HL-60 (cell line): ENCODE data around the gene GTSE1.
A peak's percentile ranks its signal among the peaks of the same experiment; 100 is the strongest.

Experiments used
- DNase-seq, 2 experiments: peaks; one replicate each; pipeline ENCODE4 v3.0.0-alpha.2; 2010 to 2020; ENCODE audit warnings: low read depth in 1 of 2, low spot score in 1 of 2
- H3K27ac ChIP-seq: fragments of 250-450 bp; sonication (Bioruptor Pico); replicated peaks from 2 replicates; pipeline ENCODE4 v1.5.1; 2020; ENCODE audit warnings: mild to moderate bottlenecking, moderate library complexity
- H3K27me3 ChIP-seq: fragments of 250-450 bp; sonication (Bioruptor Pico); 2 replicates; pipeline ENCODE4 v1.5.1; 2021; ENCODE audit warnings: mild to moderate bottlenecking, moderate library complexity; ENCODE audit not compliant: insufficient read depth, poor library complexity, severe bottlenecking
- H3K4me3 ChIP-seq: replicated peaks from 2 replicates; pipeline ENCODE4 v1.5.1; 2011; ENCODE audit warnings: mild to moderate bottlenecking, control low read depth, low read length; ENCODE audit not compliant: insufficient read depth
- CTCF ChIP-seq: IDR thresholded peaks from one replicate; pipeline ENCODE4 v1.5.1; 2011; ENCODE audit warnings: low read length, control low read depth, inconsistent platforms; ENCODE audit not compliant: insufficient read depth
- GABPA ChIP-seq: IDR thresholded peaks from 2 replicates; pipeline ENCODE4 v1.6.1; 2012; ENCODE audit warnings: low read depth
- POLR2AphosphoS5 ChIP-seq: IDR thresholded peaks from 2 replicates; pipeline ENCODE4 v1.6.1; 2012; ENCODE audit warnings: low read depth
- REST ChIP-seq: IDR thresholded peaks from 2 replicates; pipeline ENCODE4 v1.6.1; 2012; ENCODE audit warnings: low read depth; ENCODE audit not compliant: insufficient replicate concordance
- SPI1 ChIP-seq: IDR thresholded peaks from 2 replicates; pipeline ENCODE4 v1.6.1; 2012; ENCODE audit warnings: low read depth, mild to moderate bottlenecking, borderline replicate concordance

The GTSE1 gene

DNA sequence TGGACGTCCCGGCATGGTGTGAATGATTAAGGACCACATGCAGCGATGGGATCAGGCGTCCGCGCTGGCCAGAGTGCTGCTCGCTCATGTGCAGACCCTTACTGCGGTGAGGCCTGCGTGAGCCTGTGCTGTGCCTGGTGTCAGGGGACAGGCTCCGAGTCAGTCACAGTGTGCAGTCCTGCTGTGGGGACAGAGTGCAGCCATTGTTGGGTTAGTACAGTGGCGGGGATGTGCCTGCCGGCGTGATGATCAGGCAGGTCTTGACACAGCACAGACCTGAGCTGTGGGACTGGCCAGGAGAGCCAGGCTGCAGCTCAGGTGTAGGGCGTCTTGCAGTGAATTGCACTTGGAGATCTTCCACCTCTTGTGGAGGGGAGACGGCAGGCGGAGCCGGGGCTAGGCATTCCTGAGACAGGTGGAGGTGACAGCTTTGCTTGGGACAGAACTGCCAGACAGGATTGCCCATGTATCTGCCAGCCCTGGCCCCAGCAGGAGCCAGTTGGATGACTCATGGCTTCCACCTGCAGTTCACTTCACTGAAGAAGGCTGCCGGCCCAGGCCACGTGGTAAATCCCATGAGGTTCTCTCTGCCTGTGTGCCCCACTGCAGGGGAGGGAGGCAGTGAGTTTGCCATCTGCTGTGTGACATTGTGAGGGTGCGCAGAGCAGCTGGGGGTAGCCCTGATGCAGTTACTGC is 56.2 kb downstream of the GTSE1 start:
- Histone ChIP-seq H3K27ac (no peak overlapping the region), H3K27me3 (no peaks in the 10 kb centered on the region), H3K4me3 (no peak overlapping the region)
- DNase-seq: peak in 1 of 2 experiments; percentile 47
- no peak for TF ChIP-seq REST
- TF ChIP-seq CTCF: no peak
- no peak for TF ChIP-seq SPI1
- TF ChIP-seq GABPA: no peak
- TF ChIP-seq POLR2AphosphoS5: no peak

- TF ChIP-seq POLR2AphosphoS5 (no peak), GABPA (no peak), REST (no peak), SPI1 (no peak), CTCF (no peak)
- no peak for DNase-seq
- Histone ChIP-seq H3K27ac (no peak overlapping the region), H3K27me3 (no peaks in the 10 kb centered on the region), H3K4me3 (no peak overlapping the region)
These were observed 56.9 kb downstream of the GTSE1 start for GRCh38 chr22:46353483-46354105.

GRCh38 chr22:46354176-46354992 is 57.7 kb downstream of the GTSE1 start:
- TF ChIP-seq POLR2AphosphoS5: no peak
- no peak for TF ChIP-seq SPI1
- TF ChIP-seq GABPA: no peak
- no peak for TF ChIP-seq CTCF
- no peak for TF ChIP-seq REST
- no peak overlapping the region for H3K4me3 ChIP-seq
- H3K27me3 ChIP-seq: no peaks in the 10 kb centered on the region
- H3K27ac ChIP-seq: no peak overlapping the region
- no peak for DNase-seq
